PC-9 (cell line): Measurements from ENCODE around the gene BTBD17. TPM values are rescaled to one million over a fixed set of nuclear protein-coding genes. Genes with fewer than 3 reads are reported as not detected.

Experiments used
- BruUV-seq: library from RNA; stranded (reverse); fragments of 400-500 nt; replicated peaks from 2 replicates; lab custom pipeline; 2021; lab: Mats Ljungman, UMichigan
- CTCF ChIA-PET: fragments of 300-600 bp; sonication (Branson Sonifier 250); formaldehyde crosslinking; loops from one replicate; lab custom pipeline; 2022; ENCODE audit warnings: antibody characterized with exemption; lab: Charles Lee
- POLR2A ChIA-PET: fragments of 300-600 bp; sonication (Branson Sonifier 250); formaldehyde crosslinking; loops from one replicate; lab custom pipeline; 2022; ENCODE audit warnings: antibody characterized with exemption; ENCODE audit not compliant: unreplicated experiment; lab: Charles Lee
- DNase-seq, 2 experiments: peaks; one replicate each; pipeline versions ENCODE4 v3.0.0 to v3.0.0-alpha.2; 2015 to 2022; ENCODE audit warnings: mixed read lengths in 1 of 2
- H2AFZ ChIP-seq: fragments of 200-600 bp; sonication (generic); 2 replicates; pipeline ENCODE4 v1.8.1; 2017; ENCODE audit warnings: antibody characterized with exemption
- H3F3A ChIP-seq: fragments of 200-600 bp; sonication (generic); 2 replicates; pipeline ENCODE4 v1.8.1; 2017; ENCODE audit warnings: antibody characterized with exemption, mild to moderate bottlenecking, low read depth; ENCODE audit not compliant: insufficient read depth
- H3K27ac ChIP-seq: fragments of 200-600 bp; sonication (generic); 2 replicates; pipeline ENCODE4 v1.6.1; 2016; ENCODE audit warnings: mixed run types
- H3K27me3 ChIP-seq: fragments of 200-600 bp; sonication (generic); 2 replicates; pipeline ENCODE4 v1.6.1; 2016; ENCODE audit warnings: low read depth, mixed run types; ENCODE audit not compliant: insufficient read depth
- H3K36me3 ChIP-seq: fragments of 200-600 bp; sonication (generic); 2 replicates; pipeline ENCODE4 v1.6.1; 2016; ENCODE audit warnings: low read depth, mixed run types
- H3K4me1 ChIP-seq: fragments of 200-600 bp; sonication (generic); replicated peaks from 2 replicates; pipeline ENCODE4 v1.6.1; 2016; ENCODE audit warnings: mixed run types; ENCODE audit not compliant: insufficient read depth
- H3K4me2 ChIP-seq: fragments of 200-600 bp; sonication (generic); 2 replicates; pipeline ENCODE4 v1.6.1; 2017; ENCODE audit warnings: mixed run types
- H3K4me3 ChIP-seq: fragments of 200-600 bp; sonication (generic); 2 replicates; pipeline ENCODE4 v1.6.1; 2016; ENCODE audit warnings: mixed run types
- H3K79me2 ChIP-seq: fragments of 200-600 bp; sonication (generic); 2 replicates; pipeline ENCODE4 v1.6.1; 2017; ENCODE audit warnings: low read depth, mixed run types
- H3K9me2 ChIP-seq: fragments of 200-600 bp; sonication (generic); 2 replicates; pipeline ENCODE4 v1.8.1; 2017; ENCODE audit warnings: mild to moderate bottlenecking; ENCODE audit not compliant: insufficient read depth
- H3K9me3 ChIP-seq: fragments of 200-600 bp; sonication (generic); 2 replicates; pipeline ENCODE4 v1.8.1; 2016; ENCODE audit warnings: low read depth; ENCODE audit not compliant: insufficient read depth
- H4K20me1 ChIP-seq: fragments of 200-600 bp; sonication (generic); 2 replicates; pipeline ENCODE4 v1.8.1; 2017; ENCODE audit not compliant: insufficient read depth
- CTCF ChIP-seq: fragments of 200-600 bp; sonication (generic); conservative IDR thresholded peaks from 2 replicates; pipeline ENCODE4 v1.6.1; 2017; ENCODE audit warnings: mixed run types, antibody characterized with exemption, mild to moderate bottlenecking, moderate library complexity
- EZH2 ChIP-seq: fragments of 200-600 bp; sonication (generic); IDR thresholded peaks from 2 replicates; pipeline ENCODE4 v1.8.0; 2017; ENCODE audit warnings: antibody characterized with exemption, low read depth
- intact Hi-C: fragments of 100-400 bp; cut with micrococcal nuclease; formaldehyde crosslinking; loops from one replicate; pipeline ENCODE4 v1.10.0; 2022; ENCODE audit not compliant: unreplicated experiment
- total RNA-seq: library from RNA; stranded (reverse); gene quantifications from 2 replicates; pipeline ENCODE4 v1.2.3, GENCODE V29; 2021

Gene BTBD17
- total RNA-seq, 1 experiment from 2014 or later, result not detected

GRCh38 chr17:74393346-74393942 lies 31.8 kb upstream of the BTBD17 start:
- ChIA-PET CTCF (interaction anchor here (1.0 kb wide), 2 partner anchors 60 to 104 kb away, joined by 4 read pairs; no protein-coding TSS in a partner anchor), POLR2A (no interaction called here)
- Histone ChIP-seq H3K9me2 (no peaks in the 10 kb centered on the region), H3K9me3 (no peaks in the 10 kb centered on the region), H3K27ac (no peak overlapping the region), H3K27me3 (no peaks in the 10 kb centered on the region), H3K4me3 (no peak overlapping the region), H3K79me2 (no peaks in the 10 kb centered on the region), H4K20me1 (no peaks in the 10 kb centered on the region), H3K36me3 (no peaks in the 10 kb centered on the region), H3F3A (no peaks in the 10 kb centered on the region), H2AFZ (no peak overlapping the region), H3K4me1 (peaks cover 12% of the 10 kb centered on the region), H3K4me2 (no peak overlapping the region)
- BruUV-seq, result no TSS peak
- intact Hi-C loops, result no loop called here
- TF ChIP-seq EZH2 (no peak), CTCF (no peak)
- no peak for DNase-seq

- DNase-seq, result no peak
- H3K4me1 ChIP-seq, result peaks cover 12% of the 10 kb centered on the region
- no peak overlapping the region for H3K4me2 ChIP-seq
- H3F3A ChIP-seq, result no peaks in the 10 kb centered on the region
- intact Hi-C loops, result no loop called here
- no peak overlapping the region for H3K27ac ChIP-seq
- POLR2A ChIA-PET, result no interaction called here
- BruUV-seq, result no TSS peak
- H3K9me2 ChIP-seq, result no peaks in the 10 kb centered on the region
- CTCF ChIA-PET, result interaction anchor here (1.0 kb wide), 1 partner anchor 60 kb away, joined by 4 read pairs; no protein-coding TSS in a partner anchor
- H2AFZ ChIP-seq, result no peak overlapping the region
- no peaks in the 10 kb centered on the region for H3K9me3 ChIP-seq
- H3K4me3 ChIP-seq, result no peak overlapping the region
- no peaks in the 10 kb centered on the region for H4K20me1 ChIP-seq
- H3K36me3 ChIP-seq, result no peaks in the 10 kb centered on the region
- no peaks in the 10 kb centered on the region for H3K79me2 ChIP-seq
- no peak for TF ChIP-seq EZH2
- TF ChIP-seq CTCF, result no peak
- H3K27me3 ChIP-seq, result no peaks in the 10 kb centered on the region
These were observed 31.2 kb upstream of the BTBD17 start for GRCh38 chr17:74392848-74393247.

- Histone ChIP-seq H3K79me2 (no peaks in the 10 kb centered on the region), H3K4me2 (no peak overlapping the region), H3K36me3 (no peaks in the 10 kb centered on the region), H3K27me3 (no peaks in the 10 kb centered on the region), H3K27ac (no peak overlapping the region), H3K4me3 (no peak overlapping the region), H3K4me1 (peaks cover 12% of the 10 kb centered on the region), H3K9me2 (no peaks in the 10 kb centered on the region), H3K9me3 (no peaks in the 10 kb centered on the region), H2AFZ (no peak overlapping the region), H4K20me1 (no peaks in the 10 kb centered on the region), H3F3A (no peaks in the 10 kb centered on the region)
- TF ChIP-seq EZH2 (no peak), CTCF (no peak)
- POLR2A ChIA-PET, result no interaction called here
- CTCF ChIA-PET, result no interaction called here
- BruUV-seq, result no TSS peak
- no peak for DNase-seq
- intact Hi-C loops, result no loop called here
These were observed 30.1 kb upstream of the BTBD17 start for GRCh38 chr17:74391771-74392170.
